ENCODE measurements around the gene DDX42. TPM values are rescaled to one million over a fixed set of nuclear protein-coding genes. Genes with fewer than 3 reads are reported as not detected.

DDX42 gene
- total and polyA plus RNA-seq, 2 donors: 58.9 to 92.8 TPM

DNA sequence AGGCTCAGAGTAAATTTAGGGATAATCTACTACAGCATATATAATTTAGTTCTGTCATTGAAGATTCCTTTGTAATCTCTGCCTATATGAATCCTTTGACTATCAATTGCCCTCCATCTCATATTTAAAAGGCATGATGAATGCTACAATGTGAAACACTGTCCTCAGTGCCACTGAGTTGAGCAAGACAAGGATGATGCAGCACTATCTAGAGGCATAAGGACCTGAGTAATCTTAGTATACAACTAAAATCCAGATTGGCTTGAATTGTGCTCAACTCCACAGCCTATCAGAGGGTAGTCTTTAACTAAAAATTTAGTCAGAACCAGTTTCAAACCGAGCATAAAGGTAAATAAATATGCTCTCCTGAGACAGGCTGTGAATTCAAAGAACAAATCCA, 20.8 kb upstream of the DDX42 start:
- no peaks in the 10 kb centered on the region for H3K9me3 ChIP-seq (ENCODE audit: control insufficient read depth in 2 of 2, insufficient read depth in 1 of 2, low read length in 1 of 2)
- no peaks in the 10 kb centered on the region for H3K27me3 ChIP-seq (ENCODE audit: control insufficient read depth in 2 of 2, insufficient read depth in 1 of 2, low read length in 1 of 2)
- 100% methylated on average over 1 of the region's 1 CpG for WGBS
- peaks cover 0 to 5% of the 10 kb centered on the region in 2 donors for H3K4me1 ChIP-seq (ENCODE audit: control insufficient read depth in 2 of 2, insufficient read depth in 2 of 2, low read length in 2 of 2)
- H3K4me3 ChIP-seq (ENCODE audit: low read length in 2 of 2): no peak overlapping the region
- H3K36me3 ChIP-seq (ENCODE audit: control insufficient read depth in 2 of 2, insufficient read depth in 2 of 2, low read length in 1 of 2): peaks cover 41 to 75% of the 10 kb centered on the region in 2 donors
- DNase-seq (ENCODE audit: low read depth in 6 of 9, low spot score in 9 of 9): no peak
- H3K27ac ChIP-seq (ENCODE audit: low read depth in 1 of 2, low read length in 1 of 2): no peak overlapping the region

DNA sequence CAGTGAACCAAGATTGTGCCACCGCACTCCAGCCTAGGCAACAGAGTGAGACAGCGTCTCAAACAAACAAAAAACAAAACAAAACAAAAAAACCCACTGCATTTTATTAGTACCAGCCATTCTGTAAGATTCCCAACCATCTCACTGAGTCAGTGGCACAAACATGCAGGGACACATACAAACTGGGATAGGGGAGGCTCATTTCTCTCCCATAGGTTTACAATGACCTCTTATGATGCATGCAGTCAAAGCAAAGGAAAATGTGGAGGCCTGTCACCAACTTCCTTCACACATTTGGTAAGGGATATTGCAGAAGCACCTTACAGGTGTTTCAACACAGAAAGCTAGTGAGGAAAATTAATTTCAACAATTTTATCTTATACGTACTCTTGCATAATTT, 19.9 kb upstream of the DDX42 start:
- no peak overlapping the region for H3K4me3 ChIP-seq (ENCODE audit: low read length in 2 of 2)
- H3K36me3 ChIP-seq (ENCODE audit: control insufficient read depth in 2 of 2, insufficient read depth in 2 of 2, low read length in 1 of 2): peaks cover 36 to 73% of the 10 kb centered on the region in 2 donors
- no peaks in the 10 kb centered on the region for H3K27me3 ChIP-seq (ENCODE audit: control insufficient read depth in 2 of 2, insufficient read depth in 1 of 2, low read length in 1 of 2)
- DNase-seq (ENCODE audit: low read depth in 6 of 9, low spot score in 9 of 9): no peak
- no peaks in the 10 kb centered on the region for H3K9me3 ChIP-seq (ENCODE audit: control insufficient read depth in 2 of 2, insufficient read depth in 1 of 2, low read length in 1 of 2)
- WGBS: over 99% methylated on average over 3 of the region's 3 CpGs
- H3K27ac ChIP-seq (ENCODE audit: low read depth in 1 of 2, low read length in 1 of 2): no peak overlapping the region
- H3K4me1 ChIP-seq (ENCODE audit: control insufficient read depth in 2 of 2, insufficient read depth in 2 of 2, low read length in 2 of 2): peaks cover 0 to 5% of the 10 kb centered on the region in 2 donors

DNA sequence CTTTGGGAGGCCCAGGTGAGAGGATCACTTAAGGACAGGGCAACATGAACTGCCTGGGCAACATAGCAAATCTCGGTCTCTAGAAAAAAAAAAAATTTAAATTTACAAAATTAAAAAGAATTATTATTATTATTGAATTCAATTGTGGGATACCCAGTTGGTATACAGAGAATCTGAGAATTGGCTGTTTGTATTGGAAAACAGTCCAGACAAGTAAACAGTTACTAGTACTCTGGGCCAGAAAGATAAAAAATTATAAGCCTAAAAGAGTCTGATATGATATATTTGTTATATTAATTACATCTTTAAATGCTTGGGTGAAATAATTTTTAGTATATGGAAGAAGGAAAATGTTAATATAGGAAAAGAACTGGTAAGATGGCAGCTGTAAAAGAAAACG, 15.5 kb upstream of the DDX42 start:
- no peaks in the 10 kb centered on the region for H3K4me1 ChIP-seq (ENCODE audit: control insufficient read depth in 2 of 2, insufficient read depth in 2 of 2, low read length in 2 of 2)
- H3K4me3 ChIP-seq (ENCODE audit: low read length in 2 of 2): no peak overlapping the region
- no peak for DNase-seq (ENCODE audit: low read depth in 6 of 9, low spot score in 9 of 9)
- H3K27me3 ChIP-seq (ENCODE audit: control insufficient read depth in 2 of 2, insufficient read depth in 1 of 2, low read length in 1 of 2): no peaks in the 10 kb centered on the region
- no peaks in the 10 kb centered on the region for H3K9me3 ChIP-seq (ENCODE audit: control insufficient read depth in 2 of 2, insufficient read depth in 1 of 2, low read length in 1 of 2)
- H3K27ac ChIP-seq (ENCODE audit: low read depth in 1 of 2, low read length in 1 of 2): no peak overlapping the region
- WGBS: 97% methylated on average over 2 of the region's 2 CpGs
- peaks cover 41 to 76% of the 10 kb centered on the region in 2 donors for H3K36me3 ChIP-seq (ENCODE audit: control insufficient read depth in 2 of 2, insufficient read depth in 2 of 2, low read length in 1 of 2)

DNA sequence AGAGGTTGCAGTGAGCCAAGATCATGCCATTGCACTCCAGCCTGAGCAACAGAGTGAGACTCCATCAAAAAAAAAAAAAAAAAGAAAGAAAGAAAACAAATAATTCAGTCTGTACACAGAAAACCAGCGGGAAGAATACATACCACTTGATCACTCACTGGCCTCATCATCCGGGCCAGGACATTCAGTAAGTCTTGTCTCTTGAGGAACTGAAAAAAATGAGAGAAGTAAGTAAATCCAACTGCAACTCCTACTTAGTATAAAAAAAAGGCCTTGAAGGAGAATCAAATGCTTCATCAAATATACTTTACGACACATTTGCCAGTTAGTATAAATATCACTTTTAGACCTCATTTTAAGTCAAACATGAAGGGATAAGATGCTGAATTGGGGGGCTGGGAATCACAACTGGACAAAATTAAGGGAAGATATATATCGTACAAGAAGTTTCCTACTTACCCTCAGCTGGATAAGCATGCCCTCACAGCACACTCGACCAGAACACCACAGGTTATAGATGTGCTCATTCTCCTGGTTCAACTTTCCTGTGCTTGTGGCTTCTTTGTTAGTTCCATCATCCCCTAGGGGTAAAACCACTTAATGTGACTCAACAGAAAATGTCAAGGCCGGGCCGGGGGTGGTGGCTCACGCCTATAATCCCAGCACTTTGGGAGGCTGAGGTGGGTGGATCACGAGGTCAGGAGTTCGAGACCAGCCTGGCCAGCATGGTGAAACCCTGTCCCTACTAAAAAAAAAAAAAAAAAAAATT, 13.0 kb upstream of the DDX42 start:
- Histone ChIP-seq H3K36me3 (ENCODE audit: control insufficient read depth in 2 of 2, insufficient read depth in 2 of 2, low read length in 1 of 2) (peaks cover 29 to 78% of the 10 kb centered on the region in 2 donors), H3K27me3 (ENCODE audit: control insufficient read depth in 2 of 2, insufficient read depth in 1 of 2, low read length in 1 of 2) (no peaks in the 10 kb centered on the region), H3K4me1 (ENCODE audit: control insufficient read depth in 2 of 2, insufficient read depth in 2 of 2, low read length in 2 of 2) (no peaks in the 10 kb centered on the region), H3K27ac (ENCODE audit: low read depth in 1 of 2, low read length in 1 of 2) (no peak overlapping the region), H3K9me3 (ENCODE audit: control insufficient read depth in 2 of 2, insufficient read depth in 1 of 2, low read length in 1 of 2) (no peaks in the 10 kb centered on the region), H3K4me3 (ENCODE audit: low read length in 2 of 2) (no peak overlapping the region)
- DNase-seq (ENCODE audit: low read depth in 6 of 9, low spot score in 9 of 9): no peak
- 83% methylated on average over 10 of the region's 10 CpGs for WGBS

DNA sequence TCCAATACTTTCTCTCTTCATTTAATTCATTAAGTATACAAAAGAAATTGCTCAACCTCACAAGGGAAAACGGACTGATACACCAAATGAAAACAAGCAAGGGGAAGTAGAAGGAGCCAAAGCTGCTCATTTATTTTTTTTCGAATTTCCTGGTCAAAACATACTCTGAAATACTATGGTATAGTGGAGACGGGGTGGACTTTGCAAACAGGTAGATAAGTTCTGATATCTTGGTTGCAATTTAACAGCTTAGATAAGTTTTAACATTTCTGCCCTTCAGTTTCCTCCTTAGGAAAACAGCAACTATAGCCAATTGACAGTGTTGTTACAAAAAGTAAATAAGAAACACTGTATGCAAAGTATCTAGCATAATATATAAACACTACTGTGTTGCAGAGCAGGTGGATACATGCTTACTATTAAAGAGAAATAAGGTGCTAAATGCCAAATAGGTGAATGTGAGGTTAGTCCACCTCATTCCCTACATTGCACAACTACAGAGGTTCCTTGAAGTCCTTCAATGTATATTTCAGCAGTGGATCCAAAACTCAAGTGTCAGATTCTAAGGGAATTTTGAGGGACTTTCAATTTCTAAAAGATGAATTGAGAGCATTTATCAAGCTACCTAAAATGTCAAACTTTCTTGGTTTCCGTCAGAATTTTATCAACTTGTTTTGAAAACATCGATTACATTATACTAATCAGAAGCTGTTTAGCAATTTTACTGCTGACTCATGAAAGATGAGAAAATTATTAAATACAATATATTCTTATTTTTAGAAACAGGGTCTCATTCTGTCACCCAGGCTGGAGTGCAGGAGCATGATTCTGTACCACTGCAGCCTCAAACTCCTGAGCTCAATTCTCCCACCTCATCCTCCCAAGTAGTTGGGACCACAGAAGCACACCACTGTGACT, 11.6 kb upstream of the DDX42 start:
- Histone ChIP-seq H3K36me3 (ENCODE audit: control insufficient read depth in 2 of 2, insufficient read depth in 2 of 2, low read length in 1 of 2) (peaks cover 21 to 66% of the 10 kb centered on the region in 2 donors), H3K4me3 (ENCODE audit: low read length in 2 of 2) (no peak overlapping the region)
- no peak for DNase-seq (ENCODE audit: low read depth in 6 of 9, low spot score in 9 of 9)

DNA sequence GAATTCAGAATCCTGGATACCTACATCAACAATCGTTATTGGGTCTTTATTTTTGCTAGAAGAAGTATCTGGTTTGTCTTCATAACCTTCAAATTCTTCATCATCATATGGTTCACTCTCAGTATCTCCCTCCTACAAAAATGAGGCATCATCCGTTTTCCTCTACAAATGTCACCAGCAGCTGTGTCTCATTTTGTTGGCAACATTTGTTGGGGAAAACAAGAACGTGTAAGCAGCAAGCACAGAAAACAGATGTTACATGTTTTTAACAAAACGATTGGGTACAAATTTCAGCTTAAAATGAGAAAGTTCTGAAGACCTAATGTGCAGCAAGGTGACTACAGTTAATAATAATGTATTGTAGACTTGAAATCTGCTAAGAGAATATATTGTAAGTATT, 9.3 kb upstream of the DDX42 start:
- no peak overlapping the region for H3K4me3 ChIP-seq (ENCODE audit: low read length in 2 of 2)
- no peak for DNase-seq (ENCODE audit: low read depth in 6 of 9, low spot score in 9 of 9)
- no peak overlapping the region for H3K27ac ChIP-seq (ENCODE audit: low read depth in 1 of 2, low read length in 1 of 2)
- no peaks in the 10 kb centered on the region for H3K4me1 ChIP-seq (ENCODE audit: control insufficient read depth in 2 of 2, insufficient read depth in 2 of 2, low read length in 2 of 2)
- 96% methylated on average over 4 of the region's 4 CpGs for WGBS
- no peaks in the 10 kb centered on the region for H3K9me3 ChIP-seq (ENCODE audit: control insufficient read depth in 2 of 2, insufficient read depth in 1 of 2, low read length in 1 of 2)
- H3K27me3 ChIP-seq (ENCODE audit: control insufficient read depth in 2 of 2, insufficient read depth in 1 of 2, low read length in 1 of 2): no peaks in the 10 kb centered on the region
- H3K36me3 ChIP-seq (ENCODE audit: control insufficient read depth in 2 of 2, insufficient read depth in 2 of 2, low read length in 1 of 2): peaks cover 21 to 60% of the 10 kb centered on the region in 2 donors

More for the DNA sequence above, 11.6 kb upstream of the DDX42 start:
- no peaks in the 10 kb centered on the region for H3K27me3 ChIP-seq (ENCODE audit: control insufficient read depth in 2 of 2, insufficient read depth in 1 of 2, low read length in 1 of 2)
- H3K9me3 ChIP-seq (ENCODE audit: control insufficient read depth in 2 of 2, insufficient read depth in 1 of 2, low read length in 1 of 2): no peaks in the 10 kb centered on the region
- no peak overlapping the region for H3K27ac ChIP-seq (ENCODE audit: low read depth in 1 of 2, low read length in 1 of 2)
- no peaks in the 10 kb centered on the region for H3K4me1 ChIP-seq (ENCODE audit: control insufficient read depth in 2 of 2, insufficient read depth in 2 of 2, low read length in 2 of 2)
- WGBS: 86% methylated on average over 5 of the region's 5 CpGs

DNA sequence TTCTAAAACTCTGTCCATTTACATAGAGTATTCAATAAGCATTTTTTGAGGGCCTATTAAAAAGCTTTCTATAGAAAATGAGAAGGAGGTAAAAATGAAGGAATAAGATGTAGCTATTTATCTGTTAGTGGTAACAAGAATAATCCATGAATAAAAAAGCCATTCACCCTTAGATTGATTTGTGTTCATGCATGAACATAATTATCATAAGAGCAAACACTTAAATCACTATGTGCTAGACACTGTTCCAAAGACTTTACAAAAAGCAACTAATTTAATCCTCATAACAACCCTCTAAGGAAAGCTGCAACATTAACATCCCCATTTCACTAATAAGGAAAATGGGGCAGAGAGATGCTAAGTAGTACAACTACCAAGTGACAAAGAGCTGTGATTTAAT, 7.2 kb upstream of the DDX42 start:
- H3K27me3 ChIP-seq (ENCODE audit: control insufficient read depth in 2 of 2, insufficient read depth in 1 of 2, low read length in 1 of 2): no peaks in the 10 kb centered on the region
- H3K9me3 ChIP-seq (ENCODE audit: control insufficient read depth in 2 of 2, insufficient read depth in 1 of 2, low read length in 1 of 2): no peaks in the 10 kb centered on the region
- no peak overlapping the region for H3K27ac ChIP-seq (ENCODE audit: low read depth in 1 of 2, low read length in 1 of 2)
- H3K36me3 ChIP-seq (ENCODE audit: control insufficient read depth in 2 of 2, insufficient read depth in 2 of 2, low read length in 1 of 2): peaks cover 11 to 47% of the 10 kb centered on the region in 2 donors
- DNase-seq (ENCODE audit: low read depth in 6 of 9, low spot score in 9 of 9): no peak
- no peaks in the 10 kb centered on the region for H3K4me1 ChIP-seq (ENCODE audit: control insufficient read depth in 2 of 2, insufficient read depth in 2 of 2, low read length in 2 of 2)
- no peak overlapping the region for H3K4me3 ChIP-seq (ENCODE audit: low read length in 2 of 2)

DNA sequence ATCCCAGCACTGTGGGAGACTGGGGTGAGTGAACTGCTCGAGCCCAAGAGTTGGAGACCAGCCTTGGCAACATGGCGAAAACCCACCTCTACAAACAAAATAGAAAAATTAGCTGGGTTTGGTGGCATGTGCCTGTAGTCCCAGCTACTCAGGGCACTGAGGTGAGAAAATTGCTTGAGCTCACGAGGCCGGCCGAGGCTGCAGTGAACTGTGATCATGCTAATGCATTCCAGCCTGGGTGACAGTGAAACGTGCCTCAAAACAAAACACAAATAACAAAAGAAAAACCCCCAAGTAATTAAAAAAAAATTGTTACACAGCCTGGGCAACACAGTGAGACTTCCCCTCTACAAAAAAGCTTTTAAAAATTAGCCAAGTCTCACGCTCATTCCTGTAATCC, 5.5 kb upstream of the DDX42 start:
- no peak for DNase-seq (ENCODE audit: low read depth in 6 of 9, low spot score in 9 of 9)
- Histone ChIP-seq H3K27me3 (ENCODE audit: control insufficient read depth in 2 of 2, insufficient read depth in 1 of 2, low read length in 1 of 2) (no peaks in the 10 kb centered on the region), H3K4me3 (ENCODE audit: low read length in 2 of 2) (no peak overlapping the region), H3K9me3 (ENCODE audit: control insufficient read depth in 2 of 2, insufficient read depth in 1 of 2, low read length in 1 of 2) (no peaks in the 10 kb centered on the region), H3K27ac (ENCODE audit: low read depth in 1 of 2, low read length in 1 of 2) (no peak overlapping the region), H3K36me3 (ENCODE audit: control insufficient read depth in 2 of 2, insufficient read depth in 2 of 2, low read length in 1 of 2) (peaks cover 8 to 34% of the 10 kb centered on the region in 2 donors), H3K4me1 (ENCODE audit: control insufficient read depth in 2 of 2, insufficient read depth in 2 of 2, low read length in 2 of 2) (peaks cover 4 to 5% of the 10 kb centered on the region in 2 donors)
- 99% methylated on average over 7 of the region's 7 CpGs for WGBS

DNA sequence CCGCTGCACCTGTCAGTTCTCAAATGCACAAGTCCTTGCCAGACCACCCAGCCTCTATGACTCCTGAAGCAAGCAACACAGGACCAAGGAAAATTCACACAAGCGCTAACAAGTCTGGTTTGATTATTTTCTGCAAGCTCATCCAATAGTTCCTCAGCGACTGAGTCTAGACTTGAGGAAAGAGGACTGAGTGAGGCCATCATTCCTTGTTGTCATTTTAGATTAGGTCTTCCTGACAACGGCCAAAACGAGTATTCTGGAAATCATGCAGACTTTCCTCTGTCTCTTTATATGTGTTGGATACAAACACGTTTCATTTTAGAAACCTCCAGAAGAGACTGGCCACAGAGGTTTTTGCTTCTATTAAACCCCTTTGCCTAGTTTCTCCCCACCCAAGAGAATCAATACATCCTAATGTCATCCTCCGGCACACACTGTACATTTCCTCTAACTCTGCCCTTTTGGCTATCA, 1.1 kb upstream of the DDX42 start:
- WGBS: 6% methylated on average over 7 of the region's 7 CpGs
- Histone ChIP-seq H3K4me1 (ENCODE audit: control insufficient read depth in 2 of 2, insufficient read depth in 2 of 2, low read length in 2 of 2) (peaks cover 12 to 14% of the 10 kb centered on the region in 2 donors), H3K27ac (ENCODE audit: low read depth in 1 of 2, low read length in 1 of 2) (peak overlapping the region; percentile 97 to 99), H3K27me3 (ENCODE audit: control insufficient read depth in 2 of 2, insufficient read depth in 1 of 2, low read length in 1 of 2) (no peaks in the 10 kb centered on the region), H3K36me3 (ENCODE audit: control insufficient read depth in 2 of 2, insufficient read depth in 2 of 2, low read length in 1 of 2) (peaks cover 13 to 21% of the 10 kb centered on the region in 2 donors), H3K4me3 (ENCODE audit: low read length in 2 of 2) (peak overlapping the region; percentile 82 to 95), H3K9me3 (ENCODE audit: control insufficient read depth in 2 of 2, insufficient read depth in 1 of 2, low read length in 1 of 2) (no peaks in the 10 kb centered on the region)
- DNase-seq (ENCODE audit: low read depth in 6 of 9, low spot score in 9 of 9): peak in 5 of 9 donors; percentile 5 to 39 (median 8)

Data from thymus (tissue), 11 donors.